NAMALWA (cell line): Measurements from ENCODE around the gene SNTG2.

Experiments used
- DNase-seq: peaks from one replicate; pipeline ENCODE4 v3.0.0-alpha.2; 2015; ENCODE audit warnings: low spot score

Gene SNTG2

DNA sequence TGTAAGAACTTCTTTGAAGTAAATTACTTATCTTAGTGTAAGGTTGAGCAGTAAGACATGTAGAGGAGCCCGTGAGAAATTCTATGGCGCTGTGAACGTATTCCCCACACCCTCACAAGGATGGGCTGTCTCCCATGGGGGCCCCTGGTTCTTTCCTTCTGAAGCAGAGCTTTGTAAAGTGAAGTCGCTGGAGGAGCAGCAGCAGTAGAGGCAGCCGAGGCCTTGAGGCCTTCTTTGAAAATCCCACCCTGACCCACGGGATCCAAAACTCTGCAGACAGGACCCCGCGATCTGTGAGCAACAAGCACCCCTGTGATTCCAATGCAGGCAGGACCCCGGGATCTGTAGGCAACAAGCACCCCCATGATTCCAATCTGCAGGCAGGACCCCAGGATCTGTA lies 23.8 kb upstream of the SNTG2 start:
- no peak for DNase-seq

GRCh38 chr2:929011-929735 lies 21.5 kb upstream of the SNTG2 start:
- DNase-seq = no peak

DNA sequence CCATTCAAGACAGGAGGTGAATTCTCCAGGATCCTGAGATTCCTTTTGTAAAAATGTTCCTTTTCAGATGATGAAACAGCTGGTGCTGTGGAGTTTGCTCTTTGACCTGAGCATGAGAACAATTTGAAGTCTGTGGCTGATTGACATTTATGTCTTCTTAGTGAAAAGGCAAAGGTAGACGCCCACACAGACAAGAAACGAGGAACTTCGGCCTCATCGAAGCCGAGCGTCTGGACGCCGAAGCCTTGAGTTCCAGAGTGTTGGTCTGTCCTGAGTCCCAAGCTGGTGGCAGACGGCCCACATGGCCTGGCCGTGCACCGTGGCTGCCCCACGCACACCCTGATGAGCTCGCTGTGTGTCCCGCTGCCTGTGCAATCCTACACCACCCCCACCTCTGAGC lies 20.7 kb upstream of the SNTG2 start:
- no peak for DNase-seq

DNA sequence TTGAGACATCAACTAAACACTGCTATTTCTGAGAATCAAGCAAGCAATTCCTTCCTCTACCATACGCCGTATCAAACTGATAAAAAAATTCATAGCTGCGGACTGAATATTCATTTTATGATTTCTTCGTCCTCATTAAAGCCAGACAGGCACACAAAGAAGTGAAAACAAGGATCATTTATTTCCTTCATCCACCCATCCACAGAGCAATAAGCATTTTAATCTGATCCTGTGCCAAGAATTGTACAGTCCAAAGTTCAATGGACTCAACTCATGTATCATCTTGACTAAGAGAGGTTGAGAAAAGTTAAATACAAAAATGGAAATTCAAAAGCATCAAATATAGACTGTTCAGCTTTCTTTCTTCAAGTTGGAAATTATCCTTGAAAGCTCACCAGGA lies 19.7 kb upstream of the SNTG2 start:
- DNase-seq = no peak

DNA sequence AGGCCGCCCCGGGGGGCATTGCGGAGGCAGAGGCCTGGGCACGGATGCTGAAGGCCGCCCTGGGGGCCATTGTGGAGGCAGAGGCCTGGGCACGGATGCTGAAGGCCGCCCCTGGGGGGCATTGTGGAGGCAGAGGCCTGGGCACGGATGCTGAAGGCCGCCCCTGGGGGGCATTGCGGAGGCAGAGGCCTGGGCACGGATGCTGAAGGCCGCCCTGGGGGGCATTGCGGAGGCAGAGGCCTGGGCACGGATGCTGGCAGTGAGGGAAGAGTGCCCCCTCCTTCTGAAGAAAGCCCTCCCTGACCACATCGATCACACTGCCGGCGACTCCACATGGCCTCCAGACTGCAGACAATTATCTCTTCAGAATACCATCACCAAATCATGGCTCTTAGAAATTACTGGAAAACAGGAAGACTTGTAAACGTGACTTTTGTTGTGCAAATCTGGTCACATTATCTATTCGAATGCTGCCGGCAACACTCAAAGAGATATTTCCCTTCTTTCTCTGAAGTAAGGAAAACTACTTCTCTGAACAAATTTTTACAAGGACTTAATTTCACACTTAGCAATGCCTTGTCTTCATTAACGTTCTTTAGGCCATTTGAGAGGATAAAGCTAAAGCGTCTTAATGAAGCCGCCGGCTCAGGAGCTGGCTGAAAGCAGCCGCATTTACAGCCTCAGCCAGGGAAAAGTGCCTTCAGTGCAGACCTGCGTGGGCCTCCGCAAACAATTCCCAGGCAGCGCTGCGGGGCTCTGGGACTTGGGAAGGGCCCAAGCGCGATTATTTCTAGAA lies 18.1 kb upstream of the SNTG2 start:
- no peak for DNase-seq

GRCh38 chr2:933734-934295 lies 16.8 kb upstream of the SNTG2 start:
- no peak for DNase-seq

DNA sequence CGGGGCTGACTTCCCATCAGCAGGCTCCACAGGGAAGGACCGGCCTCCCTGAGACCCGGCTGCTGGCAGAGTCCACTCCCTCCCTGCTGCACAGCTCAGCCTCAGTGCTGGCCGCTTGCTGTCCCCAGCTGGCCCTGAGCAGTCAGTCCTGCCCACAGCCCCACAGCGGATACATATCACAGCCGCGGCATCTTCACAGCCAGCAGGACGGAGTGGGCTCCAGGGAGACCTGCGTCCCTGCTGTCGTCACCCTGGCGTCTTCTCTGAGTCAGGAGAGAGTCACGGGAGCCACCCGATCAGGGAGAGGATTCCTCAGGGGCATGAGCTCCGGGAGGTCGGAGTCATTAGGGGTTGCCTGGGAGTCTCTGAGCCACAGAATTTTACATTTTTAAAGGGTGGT lies 13.1 kb upstream of the SNTG2 start:
- no peak for DNase-seq

- no peak for DNase-seq
Measured at GRCh38 chr2:938181-939005, 12.3 kb upstream of the SNTG2 start.

DNA sequence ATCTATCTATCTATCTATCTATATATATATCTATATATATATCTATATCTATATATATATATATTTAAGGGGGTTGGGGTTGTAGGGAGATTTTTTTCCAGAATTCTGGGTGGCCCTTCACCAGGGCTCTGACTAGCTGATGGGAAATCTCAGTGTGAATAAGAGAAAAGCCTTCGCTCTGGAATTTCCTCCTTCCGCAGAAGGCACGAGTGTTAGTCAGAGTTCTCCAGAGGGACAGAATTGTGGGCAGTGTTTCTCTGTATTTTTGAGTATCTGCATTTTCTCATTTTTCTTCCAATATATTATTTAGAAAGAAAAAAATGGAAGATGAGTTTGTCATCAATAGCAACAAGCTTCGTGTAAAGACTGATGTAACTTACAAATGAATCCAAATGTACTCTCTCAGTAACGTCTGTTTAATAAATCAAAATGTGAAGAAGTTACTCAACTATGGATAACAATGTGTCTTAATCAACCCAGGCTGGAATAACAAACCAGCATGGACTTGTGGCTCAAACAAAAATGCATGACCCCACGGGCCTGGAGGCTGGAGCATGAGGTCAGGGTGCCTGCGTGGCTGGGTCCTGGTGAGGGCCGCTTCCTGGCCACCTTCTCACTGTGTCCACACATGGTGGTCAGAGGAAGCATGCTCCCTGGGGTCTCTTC lies 10.6 kb upstream of the SNTG2 start:
- no peak for DNase-seq

- no peak for DNase-seq
Measured at GRCh38 chr2:941871-942270, 8.8 kb upstream of the SNTG2 start.

DNA sequence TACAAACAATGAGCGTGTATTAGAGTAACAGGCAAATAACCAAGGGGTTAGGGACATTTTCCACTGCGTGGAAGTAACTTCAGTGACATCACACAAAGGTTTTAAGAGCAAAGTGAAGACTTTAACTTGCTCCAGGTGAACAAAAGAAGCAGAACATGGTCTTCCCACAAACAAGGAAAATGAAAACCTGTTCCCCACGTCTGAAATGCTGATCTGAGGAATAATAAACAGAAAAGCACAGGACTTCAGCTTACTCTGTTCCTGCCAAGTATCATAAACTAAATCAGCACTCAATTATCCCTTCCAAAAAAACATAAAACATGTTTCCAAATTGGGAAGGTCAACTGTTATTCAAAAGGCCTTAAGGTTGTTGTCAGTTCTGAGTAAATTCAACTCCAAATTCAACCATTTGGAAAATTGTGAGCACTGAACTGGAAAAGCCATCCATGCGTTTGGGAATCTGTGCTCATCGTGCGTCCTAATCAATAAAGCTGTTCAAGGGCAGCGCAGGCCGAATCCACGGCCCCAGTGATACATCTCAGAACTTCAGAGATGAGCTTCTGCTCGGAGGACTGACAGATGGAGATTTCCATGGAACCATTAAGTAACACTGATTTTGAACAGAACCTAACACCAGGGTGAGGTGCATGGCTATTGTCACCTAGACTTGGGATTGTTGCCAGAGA lies 7.7 kb upstream of the SNTG2 start:
- DNase-seq = no peak

DNA sequence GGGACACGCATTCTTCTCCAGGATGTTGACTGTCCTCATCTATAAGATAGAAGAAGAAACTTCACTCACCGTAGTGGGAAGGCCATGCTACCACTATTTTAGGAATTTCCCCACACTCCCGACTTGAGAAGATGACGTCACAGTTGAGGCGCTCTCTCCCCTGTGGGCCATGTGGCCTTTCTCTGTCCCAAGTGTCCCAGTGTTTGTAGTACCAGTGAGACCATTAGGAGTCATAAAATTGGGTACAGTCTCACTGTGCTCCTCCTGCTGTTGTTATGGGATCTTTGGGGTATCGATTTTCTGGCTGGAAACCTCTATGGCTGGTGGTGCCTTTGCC lies 7.2 kb upstream of the SNTG2 start:
- DNase-seq = no peak

- DNase-seq = peak; percentile 38
Measured at GRCh38 chr2:943821-944220, 6.8 kb upstream of the SNTG2 start.

GRCh38 chr2:944693-945092 lies 6.0 kb upstream of the SNTG2 start:
- DNase-seq = no peak

DNA sequence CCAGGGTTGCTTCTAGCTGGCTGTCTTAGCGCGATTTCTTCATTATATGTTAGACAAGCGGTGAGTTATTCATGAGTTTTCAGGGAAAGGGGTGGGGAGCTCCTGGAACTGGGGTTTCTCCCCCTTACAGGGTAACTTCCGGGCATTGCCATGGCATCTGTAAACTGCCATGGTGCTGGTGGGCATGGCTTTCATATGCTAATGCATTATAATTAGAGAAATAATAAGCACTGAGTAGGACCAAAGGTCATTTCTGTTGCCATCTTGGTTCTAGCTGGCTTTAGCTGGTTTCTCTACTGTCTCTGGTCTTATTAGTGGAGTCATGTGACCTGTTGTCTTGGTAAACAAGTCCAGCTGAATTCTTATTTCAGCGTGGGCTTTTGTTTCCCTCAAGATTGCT lies 5.5 kb upstream of the SNTG2 start:
- DNase-seq = no peak

- DNase-seq = peak; percentile 41
Measured at GRCh38 chr2:946073-946948, 4.3 kb upstream of the SNTG2 start.

DNA sequence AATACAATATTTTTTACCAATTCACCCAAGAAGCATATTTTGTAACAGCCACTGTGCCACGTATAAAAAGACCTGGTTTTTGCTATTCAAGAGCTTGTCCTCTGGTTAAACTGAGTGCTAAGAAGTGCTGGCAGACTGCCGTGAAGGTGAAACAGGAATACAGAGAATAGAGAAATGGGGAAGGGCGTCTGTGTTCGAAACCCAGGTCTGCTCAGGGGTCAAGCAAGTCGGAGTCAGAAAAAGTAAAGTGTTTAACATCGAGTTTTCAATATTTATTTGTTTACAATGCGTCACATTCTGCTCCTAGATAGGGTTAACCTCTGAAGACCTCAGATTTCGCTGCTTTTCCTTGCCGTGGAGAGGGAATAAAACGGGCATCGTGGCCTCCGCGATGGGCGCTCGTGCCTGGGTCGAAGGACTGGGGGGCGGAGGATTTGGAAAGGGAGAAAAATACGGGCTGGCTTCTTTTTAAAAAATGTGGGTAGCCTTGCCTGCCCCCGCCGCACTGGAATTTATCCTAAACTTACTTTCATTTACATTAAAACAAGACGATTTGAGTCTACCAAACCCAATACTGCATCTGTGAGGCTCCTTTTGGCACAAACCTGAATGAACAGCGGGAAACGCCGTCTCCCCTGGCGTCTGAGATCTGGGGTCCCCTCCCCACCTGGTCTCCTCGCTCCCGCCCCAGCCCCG lies 1.1 kb upstream of the SNTG2 start:
- no peak for DNase-seq

- DNase-seq = no peak
Measured at GRCh38 chr2:951224-952006, 766 bp downstream of the SNTG2 start.

GRCh38 chr2:953408-953807 lies 2.8 kb downstream of the SNTG2 start:
- no peak for DNase-seq
